Gastrocnemius medialis (tissue), 4 donors: ENCODE data around the gene RAB17.

Experiments used
- POLR2A ChIP-seq, 2 donors: fragments of 450-650 bp; IDR thresholded peaks; one replicate each; pipeline ENCODE4 v1.6.1; 2017; ENCODE audit warnings: antibody characterized with exemption in 2 of 2, mild to moderate bottlenecking in 2 of 2, moderate library complexity in 2 of 2
- TF ChIP-seq, protein P1 (sequence below), 5 experiments: fragments of 450-650 bp in 3 of 5; fragments of 200-600 bp in 2 of 5; sonication (generic) in 2 of 5; IDR thresholded peaks in 4 of 5; conservative IDR thresholded peaks in 1 of 5; 1 replicate in 4 of 5; 2 replicates in 1 of 5; pipeline ENCODE4 v1.5.1; 2016 to 2019; ENCODE audit warnings: antibody characterized with exemption in 5 of 5, mild to moderate bottlenecking in 3 of 5, moderate library complexity in 3 of 5

DNA sequence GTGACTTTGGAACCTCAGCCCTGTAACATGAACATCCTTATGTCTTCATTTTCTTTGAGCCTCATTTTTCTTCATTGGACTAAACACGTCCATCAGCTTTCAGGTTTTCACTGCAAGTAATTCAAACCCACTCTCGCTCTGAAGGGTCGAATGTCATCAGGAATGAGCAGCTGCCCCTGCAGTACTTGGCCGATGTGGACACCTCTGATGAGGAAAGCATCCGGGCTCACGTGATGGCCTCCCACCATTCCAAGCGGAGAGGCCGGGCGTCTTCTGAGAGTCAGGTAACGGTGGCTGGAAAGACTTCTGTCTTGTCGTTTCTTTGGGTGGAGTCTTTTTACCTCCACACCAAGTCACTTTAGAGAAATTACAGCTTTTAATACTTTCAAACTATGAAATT, 63.3 kb downstream of the RAB17 start:
- TF ChIP-seq, protein P1, sequence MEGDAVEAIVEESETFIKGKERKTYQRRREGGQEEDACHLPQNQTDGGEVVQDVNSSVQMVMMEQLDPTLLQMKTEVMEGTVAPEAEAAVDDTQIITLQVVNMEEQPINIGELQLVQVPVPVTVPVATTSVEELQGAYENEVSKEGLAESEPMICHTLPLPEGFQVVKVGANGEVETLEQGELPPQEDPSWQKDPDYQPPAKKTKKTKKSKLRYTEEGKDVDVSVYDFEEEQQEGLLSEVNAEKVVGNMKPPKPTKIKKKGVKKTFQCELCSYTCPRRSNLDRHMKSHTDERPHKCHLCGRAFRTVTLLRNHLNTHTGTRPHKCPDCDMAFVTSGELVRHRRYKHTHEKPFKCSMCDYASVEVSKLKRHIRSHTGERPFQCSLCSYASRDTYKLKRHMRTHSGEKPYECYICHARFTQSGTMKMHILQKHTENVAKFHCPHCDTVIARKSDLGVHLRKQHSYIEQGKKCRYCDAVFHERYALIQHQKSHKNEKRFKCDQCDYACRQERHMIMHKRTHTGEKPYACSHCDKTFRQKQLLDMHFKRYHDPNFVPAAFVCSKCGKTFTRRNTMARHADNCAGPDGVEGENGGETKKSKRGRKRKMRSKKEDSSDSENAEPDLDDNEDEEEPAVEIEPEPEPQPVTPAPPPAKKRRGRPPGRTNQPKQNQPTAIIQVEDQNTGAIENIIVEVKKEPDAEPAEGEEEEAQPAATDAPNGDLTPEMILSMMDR (IDR thresholded peaks at IDR 0.05 in 4 of 5, conservative IDR thresholded peaks at IDR 0.05 in 1 of 5), result no peak
- no peak for TF ChIP-seq POLR2A (IDR thresholded peaks at IDR 0.05)
